HepG2 (cell line): ENCODE measurements around the gene TPGS1. TPM values are rescaled to one million over a fixed set of nuclear protein-coding genes. Genes with fewer than 3 reads are reported as not detected.

Experiments
- BHLHE40 ChIP-seq: IDR thresholded peaks from 2 replicates; pipeline ENCODE4 v1.6.1; 2011; ENCODE audit warnings: low read length, improper control_type of control experiment
- DDIT3 ChIP-seq: sonication (generic); formaldehyde crosslinking; IDR thresholded peaks from 2 replicates; pipeline ENCODE4 v1.4.0; 2020; ENCODE audit warnings: mild to moderate bottlenecking, missing genetic modification reagents
- GLMP ChIP-seq: sonication (generic); formaldehyde crosslinking; IDR thresholded peaks from 2 replicates; pipeline ENCODE4 v1.9.0; 2021; ENCODE audit warnings: missing genetic modification reagents, mild to moderate bottlenecking, borderline replicate concordance
- GPBP1L1 ChIP-seq: sonication (generic); formaldehyde crosslinking; IDR thresholded peaks from 2 replicates; pipeline ENCODE4 v1.5.0; 2020; ENCODE audit warnings: mild to moderate bottlenecking, missing genetic modification reagents
- HNRNPK ChIP-seq: fragments of 200-400 bp; formaldehyde crosslinking; IDR thresholded peaks from 2 replicates; pipeline ENCODE4 v1.6.1; 2018; ENCODE audit warnings: low read length, low read depth, moderate library complexity, mild to moderate bottlenecking; ENCODE audit not compliant: poor library complexity, severe bottlenecking
- KDM5A ChIP-seq: fragments of 200-600 bp; sonication (generic); IDR thresholded peaks from 2 replicates; pipeline ENCODE4 v1.7.0; 2018; ENCODE audit warnings: antibody characterized with exemption, mild to moderate bottlenecking, low read length, borderline replicate concordance
- NR3C1 ChIP-seq: sonication (generic); formaldehyde crosslinking; IDR thresholded peaks from 2 replicates; pipeline ENCODE4 v1.4.0; 2020; ENCODE audit warnings: missing genetic modification reagents
- PHB2 ChIP-seq: fragments of 450-650 bp; IDR thresholded peaks from 2 replicates; pipeline ENCODE4 v1.6.1; 2018; ENCODE audit not compliant: partially characterized antibody
- SMYD3 ChIP-seq: sonication (generic); formaldehyde crosslinking; IDR thresholded peaks from 2 replicates; pipeline ENCODE4 v1.8.1; 2023; ENCODE audit warnings: mild to moderate bottlenecking, missing genetic modification reagents
- SP4 ChIP-seq: sonication (generic); formaldehyde crosslinking; IDR thresholded peaks from 2 replicates; pipeline ENCODE4 v1.8.1; 2023; ENCODE audit warnings: mild to moderate bottlenecking, missing genetic modification reagents
- TAF15 ChIP-seq: fragments of 200-400 bp; formaldehyde crosslinking; IDR thresholded peaks from one replicate; pipeline ENCODE4 v1.6.1; 2018; ENCODE audit warnings: mild to moderate bottlenecking, low read depth, low read length; ENCODE audit not compliant: poor library complexity, severe bottlenecking
- ZBTB33 ChIP-seq: sonication (generic); formaldehyde crosslinking; IDR thresholded peaks from 2 replicates; pipeline ENCODE4 v1.4.0; 2020; ENCODE audit warnings: missing genetic modification reagents
- ZNF281 ChIP-seq: sonication (generic); formaldehyde crosslinking; IDR thresholded peaks from 2 replicates; pipeline ENCODE4 v1.4.0; 2020; ENCODE audit warnings: missing genetic modification reagents, borderline replicate concordance
- ZNF326 ChIP-seq: sonication (generic); formaldehyde crosslinking; IDR thresholded peaks from 2 replicates; pipeline ENCODE4 v1.4.0; 2020; ENCODE audit warnings: missing genetic modification reagents, borderline replicate concordance
- ZNF34 ChIP-seq: sonication (generic); formaldehyde crosslinking; IDR thresholded peaks from 2 replicates; pipeline ENCODE4 v1.4.0; 2020; ENCODE audit warnings: mild to moderate bottlenecking, missing genetic modification reagents, borderline replicate concordance
- ZNF414 ChIP-seq: sonication (generic); formaldehyde crosslinking; IDR thresholded peaks from 2 replicates; pipeline ENCODE4 v1.5.0; 2020; ENCODE audit warnings: missing genetic modification reagents
- ZNF660 ChIP-seq: sonication (generic); formaldehyde crosslinking; IDR thresholded peaks from 2 replicates; pipeline ENCODE4 v1.5.1; 2020; ENCODE audit warnings: mild to moderate bottlenecking, low read depth, missing genetic modification reagents, borderline replicate concordance
- ZNF724P ChIP-seq: sonication (generic); formaldehyde crosslinking; IDR thresholded peaks from 2 replicates; pipeline ENCODE4 v1.8.0; 2022; ENCODE audit warnings: missing genetic modification reagents, borderline replicate concordance
- ZNF879 ChIP-seq: sonication (generic); formaldehyde crosslinking; IDR thresholded peaks from 2 replicates; pipeline ENCODE4 v1.8.1; 2023; ENCODE audit warnings: missing genetic modification reagents
- ZZZ3 ChIP-seq: sonication (generic); formaldehyde crosslinking; IDR thresholded peaks from 2 replicates; pipeline ENCODE4 v1.4.0; 2020; ENCODE audit warnings: missing genetic modification reagents, mild to moderate bottlenecking, borderline replicate concordance
- polyA plus RNA-seq, 8 experiments: library from polyadenylated mRNA; depleted of rRNA in 3 of 8; stranded (reverse) in 7 of 8; unstranded in 1 of 8; fragments of >200 nt; fragmentation: Illumina TruSeq in 4 of 8; extraction: Trizol in 4 of 8; gene quantifications; 2 replicates each; pipeline versions ENCODE4 v1.2.1 to v1.2.3, GENCODE V29; 2011 to 2016; ENCODE audit warnings: low read depth in 4 of 8, missing spikeins in 1 of 8, mixed read lengths in 1 of 8; ENCODE audit not compliant: insufficient read depth in 1 of 8
- total RNA-seq, 5 experiments: library from RNA; depleted of rRNA; stranded (reverse); fragments of >200 nt; fragmentation: Illumina TruSeq; extraction: Trizol; gene quantifications; 2 replicates each; pipeline ENCODE4 v1.2.3, GENCODE V29; 2016; ENCODE audit warnings: low read depth in 1 of 5

TPGS1 gene
- total and polyA plus RNA-seq, 2 of the 13 experiments (the other 11 are each of a cell fraction or from before 2014, with no cell fraction given), result 1.1 to 6.2 TPM

- TF ChIP-seq DDIT3 (CRISPR knock-in tag) (no peak), TAF15 (no peak), KDM5A (peak; percentile 85), SP4 (CRISPR knock-in tag) (peak; percentile 68; the same call in 1 of the 2 replicates), ZNF879 (CRISPR knock-in tag) (no peak), GPBP1L1 (CRISPR knock-in tag) (no peak), ZNF281 (CRISPR knock-in tag) (no peak), ZNF34 (no peak), NR3C1 (CRISPR knock-in tag) (no peak), ZNF414 (CRISPR knock-in tag) (no peak), ZNF660 (CRISPR knock-in tag) (no peak), ZNF724P (CRISPR knock-in tag) (no peak), ZNF326 (CRISPR knock-in tag) (no peak), PHB2 (no peak), SMYD3 (CRISPR knock-in tag) (no peak), HNRNPK (no peak), ZZZ3 (CRISPR knock-in tag) (no peak), ZBTB33 (CRISPR knock-in tag) (no peak), BHLHE40 (no peak), GLMP (CRISPR knock-in tag) (no peak)
Observed at GRCh38 chr19:507286-508203, at the start of gene TPGS1 (continued).
